IMR-90 (cell line): ENCODE measurements around the gene OCEL1. TPM values are rescaled to one million over a fixed set of nuclear protein-coding genes. Genes with fewer than 3 reads are reported as not detected.

ENCODE experiments used
- RCOR1 ChIP-seq: IDR thresholded peaks from 2 replicates; pipeline ENCODE4 v1.6.1; 2012; ENCODE audit warnings: mild to moderate bottlenecking, low read length, improper control_type of control experiment; ENCODE audit not compliant: insufficient replicate concordance
- polyA plus RNA-seq, 3 experiments: library from polyadenylated mRNA; depleted of rRNA; stranded (reverse); fragments of >200 nt; gene quantifications; 2 replicates each; pipeline ENCODE4 v1.2.3, GENCODE V29; 2012; ENCODE audit warnings: low replicate concordance in 1 of 3
- total RNA-seq: library from RNA; depleted of rRNA; stranded (reverse); fragments of >200 nt; gene quantifications from 2 replicates; pipeline ENCODE4 v1.2.3, GENCODE V29; 2012; rRNA removed

OCEL1 gene
- total and polyA plus RNA-seq, 2 of the 4 experiments (the other 2 are of a cell fraction): 1.1 to 7.2 TPM

DNA sequence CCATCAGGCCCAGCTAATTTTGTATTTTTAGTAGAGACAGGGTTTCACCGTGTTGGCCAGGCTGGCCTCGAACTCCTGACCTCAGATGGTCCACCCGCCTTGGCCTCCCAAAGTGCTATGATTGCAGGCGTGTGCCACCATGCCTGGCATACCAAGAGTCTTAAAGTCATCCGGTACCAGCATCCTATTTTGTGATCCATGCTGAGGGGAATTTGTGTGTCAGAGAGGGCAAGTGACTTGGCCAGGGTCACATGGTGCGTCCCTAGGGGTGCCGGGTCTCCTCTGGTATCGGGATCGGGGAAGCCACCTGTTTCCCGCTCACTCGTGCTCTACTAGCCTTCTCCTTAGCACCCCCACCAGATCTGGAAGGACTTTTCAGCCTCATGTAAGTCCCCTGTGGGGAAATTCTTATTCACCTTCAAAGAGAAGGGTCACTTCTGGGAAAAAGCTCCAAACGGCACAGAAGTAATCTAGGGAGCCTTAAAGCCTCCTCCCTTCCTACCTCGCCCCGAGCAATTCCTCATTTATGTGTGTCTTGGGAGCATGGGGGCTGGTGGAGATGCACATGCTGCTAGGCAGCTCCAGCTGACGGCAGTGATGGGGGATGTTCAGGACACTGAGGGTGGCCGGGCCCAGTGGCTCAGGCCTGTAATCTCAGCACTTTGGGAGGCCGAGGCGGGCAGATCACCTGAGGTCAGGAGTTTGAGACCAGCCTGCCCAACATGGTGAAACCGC is 49.6 kb downstream of the OCEL1 start (continued):
- no peak for TF ChIP-seq RCOR1

Other genes with a start within 250 kb of the OCEL1 start
- 0.28 and 0.36 TPM in 2 replicates for gene CPAMD8, start 199.4 kb upstream of the OCEL1 start, total RNA-seq
- gene CPAMD8, start 199.4 kb upstream of the OCEL1 start, polyA plus RNA-seq (2012; rRNA removed): 0.63 and 0.79 TPM in 2 replicates
- 3.4 and 3.9 TPM in 2 replicates for gene HAUS8, start 150.8 kb upstream of the OCEL1 start, total RNA-seq
- 12.8 and 14.2 TPM in 2 replicates for gene HAUS8, start 150.8 kb upstream of the OCEL1 start, polyA plus RNA-seq (2012; rRNA removed)
- gene MYO9B, start 150.4 kb upstream of the OCEL1 start, total RNA-seq: 59.7 and 61.8 TPM in 2 replicates
- gene MYO9B, start 150.4 kb upstream of the OCEL1 start, polyA plus RNA-seq (2012; rRNA removed): 77.8 and 91.3 TPM in 2 replicates
- 17.2 and 18.1 TPM in 2 replicates for gene USE1, start 10.9 kb upstream of the OCEL1 start, total RNA-seq
- gene USE1, start 10.9 kb upstream of the OCEL1 start, polyA plus RNA-seq (2012; rRNA removed): 24.2 and 28.7 TPM in 2 replicates
- 8.4 and 10.0 TPM in 2 replicates for gene NR2F6, start 19.7 kb downstream of the OCEL1 start, total RNA-seq
- gene NR2F6, start 19.7 kb downstream of the OCEL1 start, polyA plus RNA-seq (2012; rRNA removed): 20.5 and 28.5 TPM in 2 replicates
- not detected in 2 replicates for gene USHBP1, start 38.5 kb downstream of the OCEL1 start, total RNA-seq
- gene USHBP1, start 38.5 kb downstream of the OCEL1 start, polyA plus RNA-seq (2012; rRNA removed): not detected in 2 replicates
- 76.7 and 101 TPM in 2 replicates for gene BABAM1, start 41.2 kb downstream of the OCEL1 start, total RNA-seq
- 95.1 and 106 TPM in 2 replicates for gene BABAM1, start 41.2 kb downstream of the OCEL1 start, polyA plus RNA-seq (2012; rRNA removed)
- under 0.01 and 0.28 TPM in 2 replicates for gene ANKLE1, start 55.7 kb downstream of the OCEL1 start, total RNA-seq
- 0.87 and 1.0 TPM in 2 replicates for gene ANKLE1, start 55.7 kb downstream of the OCEL1 start, polyA plus RNA-seq (2012; rRNA removed)
- 3.6 and 3.9 TPM in 2 replicates for gene ABHD8, start 77.2 kb downstream of the OCEL1 start, total RNA-seq
- gene ABHD8, start 77.2 kb downstream of the OCEL1 start, polyA plus RNA-seq (2012; rRNA removed): 10.2 and 11.4 TPM in 2 replicates
- gene MRPL34, start 79.6 kb downstream of the OCEL1 start, total RNA-seq: 7.3 and 17.2 TPM in 2 replicates
- gene MRPL34, start 79.6 kb downstream of the OCEL1 start, polyA plus RNA-seq (2012; rRNA removed): 31.7 and 37.0 TPM in 2 replicates
- gene DDA1, start 83.3 kb downstream of the OCEL1 start, total RNA-seq: 33.7 and 35.0 TPM in 2 replicates
- gene DDA1, start 83.3 kb downstream of the OCEL1 start, polyA plus RNA-seq (2012; rRNA removed): 87.2 and 113 TPM in 2 replicates
- 1.6 and 1.7 TPM in 2 replicates for gene ANO8, start 108.6 kb downstream of the OCEL1 start, total RNA-seq
- 5.3 and 5.6 TPM in 2 replicates for gene ANO8, start 108.6 kb downstream of the OCEL1 start, polyA plus RNA-seq (2012; rRNA removed)
- gene GTPBP3, start 111.3 kb downstream of the OCEL1 start, total RNA-seq: 4.3 and 4.7 TPM in 2 replicates
- gene GTPBP3, start 111.3 kb downstream of the OCEL1 start, polyA plus RNA-seq (2012; rRNA removed): 14.6 and 15.1 TPM in 2 replicates
- not detected in 2 replicates for gene PLVAP, start 151.1 kb downstream of the OCEL1 start, total RNA-seq
- not detected in 2 replicates for gene PLVAP, start 151.1 kb downstream of the OCEL1 start, polyA plus RNA-seq (2012; rRNA removed)
- not detected in 2 replicates for gene CCDC194, start 168.0 kb downstream of the OCEL1 start, total RNA-seq
- not detected in 2 replicates for gene CCDC194, start 168.0 kb downstream of the OCEL1 start, polyA plus RNA-seq (2012; rRNA removed)
- gene BST2, start 179.4 kb downstream of the OCEL1 start, total RNA-seq: 0.18 and 0.28 TPM in 2 replicates
- 0.67 and 0.92 TPM in 2 replicates for gene BST2, start 179.4 kb downstream of the OCEL1 start, polyA plus RNA-seq (2012; rRNA removed)
- 13.8 and 13.9 TPM in 2 replicates for gene MVB12A, start 193.8 kb downstream of the OCEL1 start, total RNA-seq
- 43.9 and 44.3 TPM in 2 replicates for gene MVB12A, start 193.8 kb downstream of the OCEL1 start, polyA plus RNA-seq (2012; rRNA removed)
- gene TMEM221, start 222.4 kb downstream of the OCEL1 start, total RNA-seq: not detected in 2 replicates
- gene TMEM221, start 222.4 kb downstream of the OCEL1 start, polyA plus RNA-seq (2012; rRNA removed): 0.06 and 0.12 TPM in 2 replicates
- gene NXNL1, start 234.7 kb downstream of the OCEL1 start, total RNA-seq: not detected in 2 replicates
- not detected in 2 replicates for gene NXNL1, start 234.7 kb downstream of the OCEL1 start, polyA plus RNA-seq (2012; rRNA removed)
- gene SLC27A1, start 244.3 kb downstream of the OCEL1 start, total RNA-seq: 4.8 and 5.6 TPM in 2 replicates
- gene SLC27A1, start 244.3 kb downstream of the OCEL1 start, polyA plus RNA-seq (2012; rRNA removed): 12.9 and 15.6 TPM in 2 replicates